Natural killer cell treated with Interleukin-12 subunit alpha and Interleukin-12 subunit beta and Interleukin-15 and Interleukin-18, amount 100 ng/mL, for 72 hours (primary cell): Measurements from ENCODE around the gene PNP. TPM values are rescaled to one million over a fixed set of nuclear protein-coding genes. Genes with fewer than 3 reads are reported as not detected.

Source experiments
- ATAC-seq, 2 donors: fragments of 150-1000 bp; cut with Tn5 transposase in 1 of 2; sonication (Bioruptor Pico), chemical (Tn5 transposase) in 1 of 2; 2 replicates each; pipeline ENCODE4 v1.10.0; 2021
- DNase-seq: peaks from one replicate; pipeline ENCODE4 v3.0.0; 2022; ENCODE audit warnings: low spot score
- H3K27ac Mint-ChIP-seq, 2 donors: 1 replicate in 1 of 2; 2 replicates in 1 of 2; pipeline ENCODE4 v1.8.0; 2022; ENCODE audit warnings: mixed read lengths in 2 of 2, mild to moderate bottlenecking in 1 of 2, moderate library complexity in 1 of 2
- H3K27me3 Mint-ChIP-seq, 2 donors: 1 replicate in 1 of 2; 2 replicates in 1 of 2; pipeline ENCODE4 v1.8.0; 2022; ENCODE audit warnings: mixed read lengths in 2 of 2
- H3K36me3 Mint-ChIP-seq: one replicate; pipeline ENCODE4 v1.8.0; 2022; ENCODE audit warnings: mixed read lengths
- H3K4me1 Mint-ChIP-seq, 2 donors: 1 replicate in 1 of 2; 2 replicates in 1 of 2; pipeline ENCODE4 v1.8.0; 2022; ENCODE audit warnings: low read depth in 2 of 2, mixed read lengths in 2 of 2, mild to moderate bottlenecking in 1 of 2
- H3K4me3 Mint-ChIP-seq: one replicate; pipeline ENCODE4 v1.8.0; 2022; ENCODE audit warnings: mixed read lengths
- H3K9me3 Mint-ChIP-seq: 2 replicates; pipeline ENCODE4 v1.8.0; 2022; ENCODE audit warnings: mixed read lengths
- total RNA-seq, 2 donors: library from RNA; stranded (reverse); gene quantifications; one replicate each; pipeline ENCODE4 v1.2.3, GENCODE V29; 2022

Gene PNP
- total RNA-seq, 2 donors from 2014 or later: 124 to 199 TPM

- no peak for ATAC-seq
- no peak overlapping the region for H3K27ac Mint-ChIP-seq
- peaks cover 0 to 4% of the 10 kb centered on the region in 2 donors for H3K27me3 Mint-ChIP-seq
- H3K4me3 Mint-ChIP-seq: no peak overlapping the region
- no peaks in the 10 kb centered on the region for H3K4me1 Mint-ChIP-seq
- no peaks in the 10 kb centered on the region for H3K9me3 Mint-ChIP-seq
- no peaks in the 10 kb centered on the region for H3K36me3 Mint-ChIP-seq
- DNase-seq: no peak
Observed at GRCh38 chr14:20512177-20512905, 43.1 kb downstream of the PNP start.

GRCh38 chr14:20515846-20516245, 46.6 kb downstream of the PNP start:
- DNase-seq (no peak), ATAC-seq (no peak)
- no peak overlapping the region for H3K27ac Mint-ChIP-seq
- H3K9me3 Mint-ChIP-seq: no peaks in the 10 kb centered on the region
- no peaks in the 10 kb centered on the region for H3K4me1 Mint-ChIP-seq
- H3K4me3 Mint-ChIP-seq: no peak overlapping the region
- H3K27me3 Mint-ChIP-seq: peaks cover 0 to 4% of the 10 kb centered on the region in 2 donors
- H3K36me3 Mint-ChIP-seq: no peaks in the 10 kb centered on the region

GRCh38 chr14:20516921-20517320, 47.7 kb downstream of the PNP start:
- DNase-seq (no peak), ATAC-seq (no peak)
- H3K27ac Mint-ChIP-seq: no peak overlapping the region
- no peaks in the 10 kb centered on the region for H3K36me3 Mint-ChIP-seq
- H3K27me3 Mint-ChIP-seq: peaks cover 0 to 4% of the 10 kb centered on the region in 2 donors
- H3K4me3 Mint-ChIP-seq: no peak overlapping the region
- no peaks in the 10 kb centered on the region for H3K4me1 Mint-ChIP-seq
- no peaks in the 10 kb centered on the region for H3K9me3 Mint-ChIP-seq

GRCh38 chr14:20522332-20522731, 53.1 kb downstream of the PNP start:
- Mint-ChIP-seq H3K27me3 (peaks cover 6 to 9% of the 10 kb centered on the region in 2 donors), H3K9me3 (no peaks in the 10 kb centered on the region), H3K4me3 (no peak overlapping the region), H3K4me1 (no peaks in the 10 kb centered on the region), H3K36me3 (no peaks in the 10 kb centered on the region), H3K27ac (no peak overlapping the region)
- no peak for DNase-seq
- ATAC-seq: no peak

GRCh38 chr14:20524027-20524426, 54.8 kb downstream of the PNP start:
- DNase-seq (no peak), ATAC-seq (no peak)
- H3K27ac Mint-ChIP-seq: no peak overlapping the region
- H3K36me3 Mint-ChIP-seq: no peaks in the 10 kb centered on the region
- H3K4me3 Mint-ChIP-seq: no peak overlapping the region
- H3K4me1 Mint-ChIP-seq: no peaks in the 10 kb centered on the region
- H3K9me3 Mint-ChIP-seq: no peaks in the 10 kb centered on the region
- peaks cover 16 to 20% of the 10 kb centered on the region in 2 donors for H3K27me3 Mint-ChIP-seq

Other genes with a start within 250 kb of the PNP start
- gene OR11H6, start 245.7 kb upstream of the PNP start, total RNA-seq: not detected
- gene OR11H7, start 240.4 kb upstream of the PNP start, total RNA-seq: not detected
- gene OR11H4, start 230.1 kb upstream of the PNP start, total RNA-seq: not detected
- gene TTC5, start 163.5 kb upstream of the PNP start, total RNA-seq: 10 to 100 TPM; 27.4 to 27.7 TPM
- 10 to 100 TPM; 25.4 to 66.3 TPM for gene CCNB1IP1, start 136.1 kb upstream of the PNP start, total RNA-seq
- 10 to 100 TPM; 23.7 to 37.2 TPM for gene PARP2, start 125.8 kb upstream of the PNP start, total RNA-seq
- 10 to 100 TPM; 38.2 to 47.6 TPM for gene TEP1, start 55.9 kb upstream of the PNP start, total RNA-seq
- gene KLHL33, start 33.2 kb upstream of the PNP start, total RNA-seq: under 1 TPM; 0.22 to 0.43 TPM
- 10 to 100 TPM; 43.1 to 78.0 TPM for gene OSGEP, start 14.6 kb upstream of the PNP start, total RNA-seq
- 100 to 1,000 TPM; 130 to 151 TPM for gene APEX1, start 14.2 kb upstream of the PNP start, total RNA-seq
- gene PIP4P1, start 8.0 kb upstream of the PNP start, total RNA-seq: 10 to 100 TPM; 33.3 to 34.5 TPM
- under 1 TPM; 0.50 to 0.75 TPM for gene RNASE10, start 36.1 kb downstream of the PNP start, total RNA-seq
- not detected for gene RNASE9, start 91.6 kb downstream of the PNP start, total RNA-seq
- gene RNASE11, start 118.6 kb downstream of the PNP start, total RNA-seq: not detected
- gene RNASE12, start 122.0 kb downstream of the PNP start, total RNA-seq: not detected
- gene OR6S1, start 172.3 kb downstream of the PNP start, total RNA-seq: not detected
- gene RNASE4, start 215.2 kb downstream of the PNP start, total RNA-seq: 1 to 10 TPM in 1 of 2 donors, under 1 TPM in 1; 0.50 to 1.2 TPM
- gene ANG, start 219.4 kb downstream of the PNP start, total RNA-seq: 1 to 10 TPM in 1 of 2 donors, under 1 TPM in 1; 0.78 to 1.6 TPM